IMR-90 (cell line): ENCODE measurements around the gene CXCL9. TPM values are rescaled to one million over a fixed set of nuclear protein-coding genes. Genes with fewer than 3 reads are reported as not detected.

Source experiments
- polyA plus RNA-seq, 3 experiments: library from polyadenylated mRNA; depleted of rRNA; stranded (reverse); fragments of >200 nt; gene quantifications; 2 replicates each; pipeline ENCODE4 v1.2.3, GENCODE V29; 2012; ENCODE audit warnings: low replicate concordance in 1 of 3
- total RNA-seq: library from RNA; depleted of rRNA; stranded (reverse); fragments of >200 nt; gene quantifications from 2 replicates; pipeline ENCODE4 v1.2.3, GENCODE V29; 2012; rRNA removed

CXCL9 gene
- total and polyA plus RNA-seq, 2 of the 4 experiments (the other 2 are of a cell fraction): not detected

Other genes with a start within 250 kb of the CXCL9 start
- gene PPEF2, start 105.1 kb downstream of the CXCL9 start, total RNA-seq: not detected in 2 replicates
- gene PPEF2, start 105.1 kb downstream of the CXCL9 start, polyA plus RNA-seq (2012; rRNA removed): not detected in 2 replicates
- gene NAAA, start 66.5 kb downstream of the CXCL9 start, total RNA-seq: 15.8 and 17.6 TPM in 2 replicates
- 25.3 and 26.4 TPM in 2 replicates for gene NAAA, start 66.5 kb downstream of the CXCL9 start, polyA plus RNA-seq (2012; rRNA removed)
- 27.4 and 35.3 TPM in 2 replicates for gene SDAD1, start 16.6 kb downstream of the CXCL9 start, total RNA-seq
- gene SDAD1, start 16.6 kb downstream of the CXCL9 start, polyA plus RNA-seq (2012; rRNA removed): 14.4 and 16.8 TPM in 2 replicates
- gene CXCL10, start 16.0 kb upstream of the CXCL9 start, total RNA-seq: 0.18 and 0.28 TPM in 2 replicates
- gene CXCL10, start 16.0 kb upstream of the CXCL9 start, polyA plus RNA-seq (2012; rRNA removed): 0.14 and 0.15 TPM in 2 replicates
- under 0.01 TPM in 2 replicates for gene CXCL11, start 28.6 kb upstream of the CXCL9 start, total RNA-seq
- not detected in 2 replicates for gene CXCL11, start 28.6 kb upstream of the CXCL9 start, polyA plus RNA-seq (2012; rRNA removed)
- gene ART3, start 67.2 kb upstream of the CXCL9 start, total RNA-seq: not detected in 2 replicates
- gene ART3, start 67.2 kb upstream of the CXCL9 start, polyA plus RNA-seq (2012; rRNA removed): 0.15 and 0.30 TPM in 2 replicates
- gene NUP54, start 140.9 kb upstream of the CXCL9 start, total RNA-seq: 44.4 and 62.8 TPM in 2 replicates
- gene NUP54, start 140.9 kb upstream of the CXCL9 start, polyA plus RNA-seq (2012; rRNA removed): 19.2 and 24.6 TPM in 2 replicates
- 89.7 and 102 TPM in 2 replicates for gene SCARB2, start 206.3 kb upstream of the CXCL9 start, total RNA-seq
- gene SCARB2, start 206.3 kb upstream of the CXCL9 start, polyA plus RNA-seq (2012; rRNA removed): 56.5 and 69.2 TPM in 2 replicates
- gene FAM47E, start 244.2 kb upstream of the CXCL9 start, total RNA-seq: under 0.01 TPM in 1 of 2 replicates, not detected in the other
- gene FAM47E, start 244.2 kb upstream of the CXCL9 start, polyA plus RNA-seq (2012; rRNA removed): 0.05 TPM in 1 of 2 replicates, not detected in the other